H1 (cell line): ENCODE data around the gene SLX9. TPM values are rescaled to one million over a fixed set of nuclear protein-coding genes. Genes with fewer than 3 reads are reported as not detected.

Source experiments
- CTCF ChIA-PET: fragments of 300-600 bp; sonication (Branson Sonifier 250); formaldehyde crosslinking; loops from one replicate; lab custom pipeline; 2021; ENCODE audit not compliant: partially characterized antibody; lab: Charles Lee
- POLR2A ChIA-PET: fragments of 300-600 bp; sonication (Branson Sonifier 250); formaldehyde crosslinking; loops from one replicate; lab custom pipeline; 2021; ENCODE audit warnings: inconsistent platforms; ENCODE audit not compliant: partially characterized antibody; lab: Charles Lee
- DNase-seq, 2 experiments: peaks; one replicate each; pipeline versions ENCODE4 v3.0.0 to v3.0.0-alpha.2; 2010 to 2022; ENCODE audit warnings: low spot score in 2 of 2, low read depth in 1 of 2, mixed read lengths in 1 of 2
- FAIRE-seq: peaks from 2 replicates; lab custom pipeline; 2011; peaks lifted over from hg19 to GRCh38; lab: Jason Lieb, UNC
- H2AFZ ChIP-seq: 2 replicates; pipeline ENCODE4 v1.8.1; 2012; ENCODE audit warnings: low read length, inconsistent platforms
- H2AK5ac ChIP-seq: 2 replicates; pipeline ENCODE4 v1.6.1; 2013; ENCODE audit warnings: low read depth, low read length
- H2BK120ac ChIP-seq: replicated peaks from 2 replicates; pipeline ENCODE3; 2013; ENCODE audit warnings: low read depth, low read length, inconsistent platforms
- H2BK12ac ChIP-seq: 2 replicates; pipeline ENCODE4 v1.6.1; 2013; ENCODE audit warnings: low read depth, low read length
- H2BK15ac ChIP-seq: 2 replicates; pipeline ENCODE4 v1.6.1; 2013; ENCODE audit warnings: low read length
- H2BK20ac ChIP-seq: 2 replicates; pipeline ENCODE4 v1.6.1; 2013; ENCODE audit warnings: low read length
- H2BK5ac ChIP-seq: 2 replicates; pipeline ENCODE4 v1.6.1; 2013; ENCODE audit warnings: low read depth, low read length
- H3K14ac ChIP-seq: 2 replicates; pipeline ENCODE4 v1.6.1; 2013; ENCODE audit warnings: inconsistent platforms; ENCODE audit not compliant: insufficient read length
- H3K18ac ChIP-seq: 2 replicates; pipeline ENCODE4 v1.6.1; 2013; ENCODE audit warnings: low read length; ENCODE audit errors: extremely low read depth
- H3K23ac ChIP-seq: 2 replicates; pipeline ENCODE4 v1.6.1; 2013; ENCODE audit warnings: inconsistent platforms; ENCODE audit not compliant: insufficient read length
- H3K23me2 ChIP-seq: 2 replicates; pipeline ENCODE4 v1.6.1; 2013; ENCODE audit warnings: low read depth, low read length
- H3K27ac ChIP-seq: 2 replicates; pipeline ENCODE4 v1.6.1; 2011; ENCODE audit warnings: low read depth, low read length, inconsistent platforms
- H3K27me3 ChIP-seq, 4 experiments: replicated peaks in 1 of 4; 1 replicate in 1 of 4; 2 replicates in 3 of 4; pipeline versions ENCODE4 v1.6.1 to v1.8.1; 2011 to 2013; ENCODE audit warnings: low read length in 3 of 4, mild to moderate bottlenecking in 3 of 4, inconsistent platforms in 2 of 4, mixed read lengths in 2 of 4, moderate library complexity in 1 of 4; ENCODE audit not compliant: control insufficient read depth in 3 of 4, insufficient read depth in 3 of 4; ENCODE audit errors: extremely low read depth in 1 of 4
- H3K36me3 ChIP-seq, 4 experiments: 2 replicates each; pipeline versions ENCODE4 v1.6.1 to v1.8.1; 2011 to 2013; ENCODE audit warnings: mild to moderate bottlenecking in 4 of 4, low read length in 3 of 4, moderate library complexity in 2 of 4, control low read depth in 1 of 4, inconsistent platforms in 1 of 4; ENCODE audit not compliant: insufficient read depth in 4 of 4, control insufficient read depth in 2 of 4
- H3K4ac ChIP-seq: replicated peaks from 2 replicates; pipeline ENCODE3; 2013; ENCODE audit warnings: low read length, low read depth, mixed read lengths, inconsistent platforms; ENCODE audit not compliant: insufficient read length
- H3K4me1 ChIP-seq, 4 experiments: replicated peaks in 1 of 4; 1 replicate in 1 of 4; 2 replicates in 3 of 4; pipeline versions ENCODE4 v1.6.1 to v1.8.1; 2011 to 2013; ENCODE audit warnings: low read length in 3 of 4, inconsistent platforms in 2 of 4, mixed read lengths in 1 of 4; ENCODE audit not compliant: insufficient read depth in 4 of 4, control insufficient read depth in 3 of 4
- H3K4me2 ChIP-seq, 2 experiments: 2 replicates each; pipeline versions ENCODE4 v1.6.1 to v1.8.1; 2011 to 2013; ENCODE audit warnings: low read depth in 2 of 2, low read length in 2 of 2, control low read depth in 1 of 2, inconsistent platforms in 1 of 2, mild to moderate bottlenecking in 1 of 2; ENCODE audit not compliant: insufficient read depth in 1 of 2
- H3K4me3 ChIP-seq, 4 experiments: fragments of 200-600, 300-600 bp in 1 of 4; sonication (generic), shearing (Covaris generic), sonication (Bioruptor Twin) in 1 of 4; 2 replicates each; pipeline versions ENCODE4 v1.5.1 to v1.8.1; 2011 to 2016; ENCODE audit warnings: low read length in 4 of 4, low read depth in 3 of 4, control low read depth in 2 of 4, inconsistent platforms in 2 of 4, mild to moderate bottlenecking in 2 of 4, mixed read lengths in 1 of 4, moderate library complexity in 1 of 4; ENCODE audit not compliant: insufficient read depth in 2 of 4; ENCODE audit errors: extremely low read depth in 1 of 4
- H3K56ac ChIP-seq: replicated peaks from 2 replicates; pipeline ENCODE3; 2013; ENCODE audit warnings: low read depth, mild to moderate bottlenecking, mixed read lengths, low read length, inconsistent platforms; ENCODE audit not compliant: insufficient read length
- H3K79me1 ChIP-seq: 2 replicates; pipeline ENCODE4 v1.6.1; 2013; ENCODE audit warnings: low read depth, low read length, control low read depth
- H3K79me2 ChIP-seq, 2 experiments: 2 replicates each; pipeline versions ENCODE4 v1.6.1 to v1.8.1; 2012 to 2013; ENCODE audit warnings: low read length in 2 of 2, mild to moderate bottlenecking in 2 of 2, inconsistent platforms in 1 of 2; ENCODE audit not compliant: insufficient read depth in 2 of 2, control insufficient read depth in 1 of 2
- H3K9ac ChIP-seq, 4 experiments: replicated peaks in 1 of 4; 1 replicate in 1 of 4; 2 replicates in 3 of 4; pipeline versions ENCODE4 v1.6.1 to v1.8.1; 2011 to 2013; ENCODE audit warnings: low read depth in 3 of 4, low read length in 3 of 4, control low read depth in 2 of 4, mild to moderate bottlenecking in 2 of 4, moderate library complexity in 2 of 4, inconsistent platforms in 1 of 4; ENCODE audit errors: extremely low read depth in 1 of 4
- H3K9me3 ChIP-seq, 2 experiments: 2 replicates each; pipeline versions ENCODE4 v1.6.1 to v1.8.1; 2012 to 2013; ENCODE audit warnings: mild to moderate bottlenecking in 2 of 2, moderate library complexity in 2 of 2, control low read depth in 1 of 2, inconsistent platforms in 1 of 2, low read depth in 1 of 2, low read length in 1 of 2, mixed read lengths in 1 of 2; ENCODE audit not compliant: insufficient read depth in 2 of 2
- H4K20me1 ChIP-seq, 2 experiments: replicated peaks in 1 of 2; 2 replicates each; pipeline versions ENCODE3 to v1.8.1; 2011 to 2013; ENCODE audit warnings: inconsistent platforms in 2 of 2, low read length in 2 of 2, mild to moderate bottlenecking in 1 of 2; ENCODE audit not compliant: insufficient read depth in 2 of 2, control insufficient read depth in 1 of 2
- H4K5ac ChIP-seq: 2 replicates; pipeline ENCODE4 v1.6.1; 2013; ENCODE audit warnings: low read length, low read depth, mixed read lengths, inconsistent platforms; ENCODE audit not compliant: insufficient read length
- H4K8ac ChIP-seq: 2 replicates; pipeline ENCODE4 v1.8.0; 2013; ENCODE audit warnings: mild to moderate bottlenecking, moderate library complexity, low read length, inconsistent platforms; ENCODE audit not compliant: insufficient read depth; ENCODE audit errors: extremely low read depth
- H4K91ac ChIP-seq: replicated peaks from 2 replicates; pipeline ENCODE3; 2013; ENCODE audit warnings: low read length, mixed read lengths, inconsistent platforms; ENCODE audit not compliant: insufficient read length
- SP2 ChIP-seq: IDR thresholded peaks from 2 replicates; pipeline ENCODE4 v1.6.1; 2012; ENCODE audit warnings: mild to moderate bottlenecking, low read length, inconsistent platforms
- WGBS, 2 experiments: shearing (Covaris generic) in 1 of 2; methylation state at CpG; one replicate each; pipeline versions ENCODE4 v1.1.6 to v1.1.7; 2013 to 2015; ENCODE audit warnings: low lambda C conversion rate in 2 of 2, mixed read lengths in 2 of 2, inconsistent platforms in 1 of 2, low coverage in 1 of 2, missing lambda C conversion rate in 1 of 2; ENCODE audit not compliant: insufficient replicate concordance in 2 of 2, insufficient coverage in 1 of 2, insufficient read length in 1 of 2; ENCODE audit errors: extremely low coverage in 1 of 2, missing lambda C conversion rate in 1 of 2; 5-methylcytosine and 5-hydroxymethylcytosine counted together
- polyA plus RNA-seq, 7 experiments: library from polyadenylated mRNA; depleted of rRNA in 3 of 7; stranded (reverse) in 5 of 7; unstranded in 2 of 7; fragments of >200 nt in 5 of 7; fragments of 200-250 nt in 2 of 7; gene quantifications; 1 replicate in 5 of 7; 2 replicates in 1 of 7; 4 replicates in 1 of 7; pipeline versions ENCODE4 v1.2.1 to v1.2.3, GENCODE V29; 2011 to 2013; ENCODE audit warnings: missing spikeins in 2 of 7, mixed read lengths in 2 of 7
- total RNA-seq: library from RNA; stranded (reverse); fragmentation: NEBNext Ultra II Directional; extraction: Animal tissue kit (Norgen Biotek cat#: 25700); gene quantifications from 2 replicates; pipeline ENCODE4 v1.2.1, GENCODE V29; 2021

SLX9 gene
- total and polyA plus RNA-seq, 2 of the 8 experiments (the other 6 are each of a cell fraction or from before 2014, with no cell fraction given): 17.7 to 57.3 TPM

GRCh38 chr21:44914176-44914874, 25.5 kb upstream of the SLX9 start:
- no peak overlapping the region for H2BK120ac ChIP-seq
- H3K79me1 ChIP-seq: no peaks in the 10 kb centered on the region
- no peak overlapping the region for H3K23ac ChIP-seq
- no peak overlapping the region for H4K5ac ChIP-seq
- no peak for FAIRE-seq
- no peak overlapping the region for H2BK12ac ChIP-seq
- H3K9me3 ChIP-seq: no peaks in the 10 kb centered on the region
- H3K27me3 ChIP-seq: peaks cover 0 to 21% (median 19%) of the 10 kb centered on the region in 4 experiments; a peak in 6 of 7 replicates
- H3K4ac ChIP-seq: no peak overlapping the region
- H2AK5ac ChIP-seq: no peak overlapping the region; the same call in 1 of the 2 replicates
- no peak overlapping the region for H3K18ac ChIP-seq
- no peak overlapping the region for H3K4me2 ChIP-seq
- no peak overlapping the region for H3K9ac ChIP-seq
- H4K8ac ChIP-seq: peak overlapping the region; percentile 62; the same call in 1 of the 2 replicates
- no peak overlapping the region for H3K4me3 ChIP-seq
- ChIA-PET CTCF (interaction anchor here (0.6 to 1.4 kb wide), 6 partner anchors 13 to 378 kb away, joined by 3 to 5 read pairs (median 3); no protein-coding TSS in a partner anchor), POLR2A (interaction anchor here (0.7 kb wide), 1 partner anchor 41 kb away, joined by 4 read pairs; no protein-coding TSS in a partner anchor)
- H4K91ac ChIP-seq: no peak overlapping the region
- no peaks in the 10 kb centered on the region for H3K36me3 ChIP-seq
- no peak overlapping the region for H3K56ac ChIP-seq
- DNase-seq: no peak
- WGBS, 2 experiments: 87% methylated on average over 18 of the region's 18 CpGs; no CpG with 5 or more reads in 1 of the 2 experiments
- peaks cover 0 to 2% of the 10 kb centered on the region in 2 experiments for H4K20me1 ChIP-seq
- H3K27ac ChIP-seq: no peak overlapping the region
- H3K4me1 ChIP-seq: 0 out of 7 replicates have a peak, but pooled peaks cover 0 to 2% (median 0%) of the 10 kb centered on the region in 4 experiments
- H2BK20ac ChIP-seq: no peak overlapping the region
- H2AFZ ChIP-seq: no peak overlapping the region
- no peak overlapping the region for H2BK5ac ChIP-seq
- H3K23me2 ChIP-seq: peaks cover 6% of the 10 kb centered on the region; the same call in 1 of the 2 replicates
- H3K14ac ChIP-seq: no peak overlapping the region
- H3K79me2 ChIP-seq: no peaks in the 10 kb centered on the region
- no peak overlapping the region for H2BK15ac ChIP-seq
- TF ChIP-seq SP2: no peak
